ENCODE data around the gene PLXNC1.

Gene PLXNC1

DNA sequence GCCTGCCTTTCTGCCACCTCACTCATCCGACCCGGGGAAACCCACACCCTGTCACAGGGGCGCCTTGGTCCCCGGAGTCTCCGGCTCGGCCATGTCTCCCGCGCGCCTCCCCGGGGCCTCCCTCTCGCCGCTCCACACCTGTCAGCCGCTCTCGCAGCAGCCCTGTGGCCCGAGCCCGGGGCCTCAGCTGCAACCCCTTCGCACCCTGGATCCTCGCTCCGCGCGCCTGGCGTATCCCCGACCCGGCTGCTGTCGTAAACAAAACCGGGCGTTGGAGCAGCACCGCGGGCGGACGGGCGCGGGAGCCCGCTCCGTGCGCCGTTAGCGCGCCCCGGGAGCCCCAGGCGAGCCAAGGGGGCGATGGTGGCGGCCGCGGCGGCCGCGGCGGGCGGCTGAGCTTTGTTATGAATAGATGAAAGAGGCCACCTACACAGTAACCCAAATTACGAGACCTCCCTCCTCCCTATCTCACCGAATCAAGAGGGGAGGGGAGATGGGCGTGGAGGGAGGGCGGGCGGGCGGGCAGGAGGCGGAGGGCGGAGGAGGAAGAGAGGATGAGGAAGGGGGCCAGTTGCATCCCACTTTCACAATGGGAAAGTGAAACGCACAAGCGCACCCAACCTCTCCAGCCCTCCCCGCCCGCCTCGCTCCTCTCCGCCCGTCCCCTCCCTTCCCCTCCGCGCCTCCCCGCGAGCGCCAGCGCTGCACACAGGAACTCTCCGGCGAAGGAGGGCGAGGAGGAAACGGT is at the start of gene PLXNC1:
Gene PLXNC1 (plus strand): TSS at position 587 of the 748 bp plus-strand sequence. CDS start 395 bp downstream, outside the sequence.
- peak; percentile 75 for DNase-seq

DNA sequence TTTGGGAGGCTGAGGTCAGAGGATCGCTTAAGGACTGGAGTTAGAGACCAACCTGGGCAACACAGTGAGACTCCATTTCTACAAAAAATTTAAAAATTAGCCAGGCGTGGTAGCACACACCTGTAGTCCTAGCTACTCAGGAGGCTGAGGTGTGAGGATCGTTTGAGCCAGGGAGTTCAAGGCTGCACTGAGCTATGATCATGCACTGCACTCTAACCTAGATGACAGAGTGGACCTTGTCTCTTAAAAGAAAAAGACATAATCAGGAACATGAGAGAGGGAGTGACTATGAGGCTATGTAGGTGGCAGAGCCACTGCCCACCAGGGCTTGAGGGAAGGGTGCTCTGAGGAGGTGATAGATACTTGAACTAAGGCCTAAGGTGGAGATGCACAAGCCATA is 49.2 kb upstream of the PLXNC1 start:
- DNase-seq, result no peak

DNA sequence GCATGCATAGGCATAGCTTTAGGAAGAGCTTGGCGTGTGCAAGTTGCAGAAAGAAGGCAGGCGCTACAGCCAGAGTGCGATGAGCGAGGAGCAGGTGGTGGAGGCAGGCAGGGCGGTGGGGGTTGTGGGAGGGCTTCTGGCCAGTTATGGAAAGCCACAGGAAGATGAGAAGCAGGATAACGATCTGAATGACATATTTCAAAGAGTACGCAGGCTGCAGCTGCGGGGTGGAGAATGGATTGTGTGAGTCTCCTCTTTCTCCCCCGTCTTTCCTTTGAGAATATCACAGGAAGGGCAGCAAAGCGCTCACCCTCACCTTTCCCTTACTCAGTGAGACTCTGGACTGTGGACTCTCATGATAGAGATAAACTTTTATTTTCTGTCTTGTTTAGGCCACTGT is 48.7 kb upstream of the PLXNC1 start:
- no peak for DNase-seq

DNA sequence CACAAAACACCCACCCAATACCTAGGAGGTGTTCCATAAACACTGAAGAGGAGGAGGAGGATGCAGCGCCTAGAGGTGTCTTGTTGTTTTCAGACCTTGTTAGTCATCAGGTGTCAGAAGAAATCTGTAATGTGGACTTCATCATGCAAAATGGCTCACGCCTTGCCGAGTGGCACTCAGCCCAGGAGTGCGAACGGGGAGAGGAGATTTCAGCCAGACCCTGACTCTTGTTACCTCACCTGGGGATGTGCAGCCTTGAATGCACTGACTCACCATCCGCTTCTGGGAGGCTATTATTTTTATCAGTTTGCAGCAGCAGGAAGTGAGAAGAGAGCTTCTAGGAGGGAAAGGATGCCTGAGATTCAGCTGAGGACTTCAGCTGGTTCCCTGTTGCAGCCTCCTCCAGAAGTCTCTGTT is 48.2 kb upstream of the PLXNC1 start:
- no peak for DNase-seq

DNA sequence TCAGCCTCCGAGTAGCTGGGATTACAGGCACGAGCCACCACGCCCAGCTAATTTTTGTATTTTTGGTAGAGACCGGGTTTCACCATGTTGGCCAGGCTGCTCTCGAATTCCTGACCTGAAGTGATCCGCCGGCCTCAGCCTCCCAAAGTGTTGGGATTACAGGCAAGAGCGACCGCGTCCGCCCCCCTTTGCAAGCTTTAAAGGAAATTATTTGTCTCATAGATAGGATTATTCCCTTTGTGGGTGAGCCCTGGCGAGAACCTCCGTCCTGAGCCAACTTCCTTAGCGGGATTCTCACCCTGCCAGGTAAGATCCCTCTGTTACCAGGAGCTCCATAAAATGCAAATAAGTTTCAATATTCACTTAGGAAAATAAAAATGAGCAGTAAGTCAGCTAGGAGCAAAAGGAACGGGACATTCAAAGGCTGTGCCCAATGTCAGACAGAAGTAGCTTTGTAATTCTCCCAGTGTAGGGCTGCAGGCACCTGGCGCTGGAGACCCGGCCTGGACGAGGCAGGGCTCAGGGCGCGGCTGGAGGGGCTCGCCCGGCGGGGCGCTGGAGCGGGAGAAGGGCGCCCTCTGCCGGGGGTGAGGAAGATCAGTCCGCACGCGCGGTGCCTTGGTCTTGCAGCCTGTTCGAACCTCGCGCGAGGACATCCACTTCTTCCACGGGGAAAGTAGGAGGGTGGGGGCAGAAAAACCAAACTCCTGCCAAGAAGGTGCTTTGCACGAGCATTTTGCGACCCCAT is 47.2 kb upstream of the PLXNC1 start:
- peak; percentile 76 for DNase-seq

DNA sequence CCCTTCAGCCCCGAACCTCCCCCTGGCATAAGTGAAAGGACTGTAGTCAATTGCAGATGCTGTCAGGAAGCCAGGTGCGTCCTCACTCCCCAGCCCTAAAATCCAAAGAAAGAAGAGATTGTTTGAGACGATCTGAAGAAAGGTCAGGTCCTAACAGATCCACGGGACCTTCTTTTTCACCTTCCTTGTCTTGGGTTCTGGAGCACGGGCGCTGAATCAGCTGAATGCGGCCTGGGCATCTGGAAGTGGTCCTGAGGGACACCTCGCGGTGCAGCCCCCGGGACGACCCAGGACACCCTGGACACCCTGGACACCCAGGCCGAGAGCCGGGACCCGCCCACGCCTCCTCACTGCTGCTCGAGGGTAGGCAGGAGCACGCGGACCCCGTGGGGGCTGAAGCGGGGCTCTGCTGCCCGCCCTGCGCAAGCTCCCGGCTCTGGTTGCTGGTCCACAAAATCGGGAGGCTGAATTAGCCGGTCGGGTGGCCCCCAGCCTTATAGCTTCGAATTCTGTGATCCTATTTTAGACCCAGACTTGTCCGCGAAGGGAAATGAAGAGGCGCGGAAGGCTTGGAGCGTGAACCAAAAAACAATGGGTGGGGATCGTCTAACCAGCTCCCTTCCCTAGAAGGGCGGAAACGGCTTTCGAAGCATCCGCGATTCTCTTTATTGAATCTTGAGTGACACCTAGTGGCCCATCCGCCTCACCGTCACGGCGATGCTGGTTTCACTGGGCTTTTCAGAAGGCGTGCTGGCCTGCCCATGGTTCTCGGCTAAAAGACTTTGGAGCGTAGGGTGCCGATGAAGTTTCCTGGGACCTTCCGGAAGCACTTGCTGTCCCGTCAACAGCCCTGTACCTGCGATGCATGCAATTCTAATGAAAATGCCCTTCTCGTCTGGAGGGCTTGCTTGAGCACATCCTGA is 46.4 kb upstream of the PLXNC1 start:
- DNase-seq, result peak; percentile 88

DNA sequence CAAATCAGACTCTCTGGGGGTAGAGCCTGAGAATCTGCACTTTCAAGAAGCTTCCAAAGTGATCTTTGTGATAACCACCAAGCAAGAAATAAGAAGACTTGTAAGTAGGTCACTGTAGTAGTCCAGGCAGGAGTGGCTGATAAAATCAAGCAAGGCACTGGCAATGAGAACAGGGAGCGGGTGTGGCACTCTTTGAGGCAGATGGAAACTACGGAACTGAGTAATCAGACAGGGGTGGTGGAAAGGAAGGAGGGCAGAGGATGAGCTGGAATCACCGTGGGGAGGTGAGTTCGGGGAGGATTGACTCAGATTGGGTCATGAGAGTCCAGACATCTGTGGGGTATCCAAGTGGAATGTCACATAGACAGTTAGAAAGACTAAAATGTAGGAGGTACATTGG is 44.4 kb upstream of the PLXNC1 start:
- no peak for DNase-seq

DNA sequence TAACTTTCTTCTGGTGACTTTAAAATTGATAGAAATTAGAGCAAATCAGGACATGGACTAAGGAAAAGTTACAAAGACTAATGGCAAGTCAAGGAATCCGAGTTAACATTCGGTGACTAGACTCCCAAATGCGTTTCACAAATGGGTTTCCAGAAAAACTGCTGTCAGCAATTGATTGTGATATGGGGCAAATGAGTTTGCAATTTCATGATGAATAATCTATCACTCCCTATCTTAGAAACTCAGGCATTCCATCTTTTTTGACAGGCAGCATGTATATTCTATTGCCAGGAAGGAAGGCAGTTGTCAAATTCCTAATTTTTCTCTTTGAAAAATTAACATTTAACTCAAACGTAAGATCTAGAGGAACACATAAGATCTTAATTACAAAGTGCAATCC is 40.5 kb upstream of the PLXNC1 start:
- DNase-seq, result no peak

DNA sequence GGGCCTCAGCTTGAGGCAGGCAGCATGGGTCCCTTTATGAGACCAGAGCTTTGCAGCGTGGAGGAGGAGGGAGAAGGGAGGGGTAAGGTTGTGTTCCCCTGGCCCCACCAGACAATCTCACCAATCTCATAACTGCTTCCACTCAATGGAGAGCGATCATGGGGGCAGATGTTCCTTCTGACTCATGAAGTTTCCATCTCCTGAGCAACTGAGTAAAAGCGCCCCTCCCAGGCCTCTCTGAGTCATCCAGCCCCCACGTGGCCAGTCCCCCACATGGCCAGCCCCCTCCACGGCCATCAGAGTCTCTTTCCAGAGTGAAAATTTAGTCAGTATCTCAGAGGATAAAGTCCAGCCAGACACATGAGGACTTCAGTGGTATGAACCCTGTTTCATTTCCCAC is 39.2 kb upstream of the PLXNC1 start:
- no peak for DNase-seq

DNA sequence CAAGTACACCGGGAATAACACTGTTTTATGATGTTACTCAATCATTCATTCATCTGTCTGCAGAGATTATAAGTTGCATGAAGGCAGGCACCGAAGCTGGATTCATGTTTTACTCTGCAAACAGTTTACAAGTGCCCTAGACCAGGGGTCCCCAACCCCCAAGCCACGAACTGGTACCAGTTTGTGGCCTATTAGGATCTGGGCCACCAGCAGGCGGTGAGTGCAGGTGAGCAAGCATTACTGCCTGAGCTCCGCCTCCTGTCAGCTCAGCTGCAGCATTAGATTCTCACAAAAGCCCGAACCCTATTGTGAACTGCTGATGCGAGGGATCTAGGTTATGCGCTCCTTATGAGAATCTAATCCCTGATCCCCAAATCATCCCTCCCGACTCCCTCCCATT is 38.1 kb upstream of the PLXNC1 start:
- DNase-seq, result no peak

DNA sequence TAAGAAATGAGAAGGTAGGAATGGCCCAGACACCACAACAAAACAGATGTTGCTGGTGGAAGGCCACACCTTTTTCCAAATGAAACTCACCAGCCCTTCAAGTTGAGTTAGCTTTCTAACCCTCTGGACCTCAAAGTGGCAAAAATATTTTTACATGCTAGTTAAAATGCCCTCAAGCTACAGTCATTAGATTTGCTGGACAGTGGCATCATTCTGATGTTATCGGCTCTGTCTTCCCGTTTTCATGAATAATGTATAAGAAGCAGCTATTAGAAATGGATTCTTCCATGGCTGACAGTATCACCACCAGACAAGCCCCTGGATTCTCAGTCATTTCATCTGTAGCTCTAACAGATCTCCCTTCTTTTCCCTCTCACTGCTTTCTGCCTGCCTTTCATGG is 37.1 kb upstream of the PLXNC1 start:
- DNase-seq, result no peak

DNA sequence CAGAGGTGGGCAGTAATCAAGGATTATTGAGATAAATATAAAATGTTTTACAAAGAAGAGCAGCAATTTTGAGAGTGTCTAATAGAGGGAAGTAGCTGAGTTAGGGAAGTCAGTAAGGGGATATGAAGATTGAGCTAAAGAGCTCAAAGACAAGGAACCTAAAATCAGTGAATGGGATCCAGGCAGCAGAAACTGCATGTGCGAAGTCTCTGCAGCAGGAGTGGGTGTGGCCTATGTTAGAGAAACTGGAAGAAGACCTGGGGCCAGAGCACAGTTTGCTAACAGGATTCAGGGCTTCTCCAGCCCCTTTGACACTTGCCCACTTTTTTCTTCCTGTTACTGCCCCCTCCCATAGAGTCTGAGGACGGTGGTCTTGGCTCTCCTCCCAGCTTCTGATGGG is 36.3 kb upstream of the PLXNC1 start:
- peak; percentile 27 for DNase-seq

DNA sequence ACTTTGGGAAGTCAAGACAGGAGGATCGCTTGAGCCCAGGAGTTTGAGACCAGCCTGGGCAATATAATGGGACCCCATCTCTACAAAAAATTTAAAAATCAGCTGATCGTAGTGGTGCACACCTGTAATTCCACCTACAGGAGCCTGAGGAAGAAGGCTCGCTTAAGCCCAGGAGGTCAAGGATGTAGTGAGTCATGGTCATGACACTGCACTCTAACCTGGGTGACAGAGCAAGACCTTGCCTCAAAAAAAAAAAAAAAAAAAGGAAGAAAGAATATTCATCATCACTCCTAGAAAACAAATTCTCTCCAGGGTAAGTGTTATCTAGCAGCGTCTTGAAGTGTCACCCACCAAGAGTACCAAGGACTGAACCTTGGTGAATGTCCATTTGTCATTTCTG is 34.2 kb upstream of the PLXNC1 start:
- no peak for DNase-seq

DNA sequence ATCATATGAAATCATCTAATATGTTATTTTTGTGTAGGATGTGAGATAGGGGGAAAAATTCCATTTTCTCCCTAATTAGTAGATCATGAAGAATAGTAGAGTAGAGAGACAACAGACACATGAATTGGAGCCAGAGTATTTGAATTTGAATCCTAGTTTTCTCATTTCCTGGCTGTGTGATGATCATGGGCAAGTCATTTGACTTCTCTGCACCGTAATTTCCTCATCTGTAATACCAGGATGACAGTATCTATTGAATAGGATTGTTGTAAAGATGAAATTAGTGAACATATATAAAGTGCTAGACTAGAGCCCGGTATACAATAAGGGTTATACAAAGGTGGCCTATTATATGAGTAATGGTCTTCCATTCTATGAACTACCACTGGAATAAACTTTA is 32.2 kb upstream of the PLXNC1 start:
- DNase-seq, result no peak

DNA sequence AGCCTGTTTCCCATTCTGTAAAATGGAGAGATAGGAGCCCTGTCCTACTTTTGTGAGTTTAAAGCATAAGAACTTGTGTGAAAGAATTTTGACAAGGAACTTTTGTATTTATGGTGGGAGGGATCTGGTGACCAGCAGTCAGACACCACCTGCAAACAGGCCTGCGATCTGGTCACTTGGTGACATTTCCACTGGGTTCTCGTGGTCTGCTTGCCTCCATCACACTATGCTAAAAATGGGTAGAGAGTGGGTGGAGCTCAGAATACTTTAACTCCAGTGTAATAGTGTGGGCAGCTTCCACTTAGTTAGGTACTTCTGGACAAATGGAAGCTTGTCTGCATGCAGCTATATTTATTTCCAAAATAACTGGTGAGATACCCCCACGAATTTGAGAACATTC is 26.5 kb upstream of the PLXNC1 start:
- DNase-seq, result no peak

DNA sequence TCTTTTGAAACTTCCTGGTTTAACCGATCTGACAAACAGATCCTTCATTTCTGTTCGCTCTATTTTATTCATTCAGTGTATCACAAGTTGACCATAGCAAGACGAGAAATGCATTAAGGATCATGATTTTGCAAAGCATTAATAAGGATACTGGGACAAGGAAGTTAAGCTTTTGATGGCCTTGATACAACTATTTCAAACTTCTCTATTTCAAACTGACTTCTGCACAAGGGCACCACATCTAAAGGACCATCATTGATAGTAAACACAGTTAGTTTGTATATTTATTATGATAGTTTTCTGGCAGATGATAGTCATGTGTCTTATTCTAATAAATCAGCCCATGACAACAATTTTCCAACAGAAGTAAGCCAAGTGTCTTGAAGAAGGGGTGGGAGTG is 25.8 kb upstream of the PLXNC1 start:
- DNase-seq, result no peak

DNA sequence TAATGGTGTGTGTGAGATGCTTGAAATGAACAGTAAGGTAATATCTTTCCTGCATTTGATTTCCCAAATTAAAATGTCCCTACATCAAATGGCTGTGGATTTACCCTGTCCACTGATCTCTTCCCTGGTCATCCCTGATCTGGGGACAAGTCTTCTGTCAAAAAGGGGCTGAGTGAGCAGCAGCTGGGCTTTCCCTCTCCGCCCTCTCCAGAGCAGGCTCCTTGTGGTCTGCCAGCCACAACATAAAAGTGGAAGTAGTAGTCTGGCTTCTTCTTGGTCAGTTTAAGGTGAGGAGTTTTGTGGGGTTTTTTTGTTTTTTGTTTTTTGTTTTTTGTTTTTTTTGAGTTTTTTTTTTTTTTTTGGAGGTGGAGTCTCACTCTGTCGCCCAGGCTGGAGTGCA is 25.2 kb upstream of the PLXNC1 start:
- DNase-seq, result no peak

DNA sequence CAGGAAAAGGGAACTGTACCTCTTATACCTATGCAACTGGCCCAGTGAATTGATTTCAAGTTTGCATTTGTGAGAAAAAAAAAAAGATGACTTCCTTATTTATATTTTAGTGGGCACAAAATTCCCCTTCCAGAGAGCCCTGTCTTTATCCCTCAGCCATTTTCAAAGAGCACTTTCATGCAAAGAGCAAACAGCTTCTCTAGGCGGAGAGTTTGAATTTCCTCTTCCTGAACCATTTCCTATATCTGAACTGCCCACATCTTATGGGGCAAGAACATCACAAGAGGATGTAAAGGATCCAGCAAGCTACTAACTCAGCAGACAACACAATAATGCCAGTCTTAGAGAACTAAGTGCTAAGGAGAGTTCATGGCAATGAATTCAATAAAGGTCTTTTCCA is 22.3 kb upstream of the PLXNC1 start:
- DNase-seq, result no peak

DNA sequence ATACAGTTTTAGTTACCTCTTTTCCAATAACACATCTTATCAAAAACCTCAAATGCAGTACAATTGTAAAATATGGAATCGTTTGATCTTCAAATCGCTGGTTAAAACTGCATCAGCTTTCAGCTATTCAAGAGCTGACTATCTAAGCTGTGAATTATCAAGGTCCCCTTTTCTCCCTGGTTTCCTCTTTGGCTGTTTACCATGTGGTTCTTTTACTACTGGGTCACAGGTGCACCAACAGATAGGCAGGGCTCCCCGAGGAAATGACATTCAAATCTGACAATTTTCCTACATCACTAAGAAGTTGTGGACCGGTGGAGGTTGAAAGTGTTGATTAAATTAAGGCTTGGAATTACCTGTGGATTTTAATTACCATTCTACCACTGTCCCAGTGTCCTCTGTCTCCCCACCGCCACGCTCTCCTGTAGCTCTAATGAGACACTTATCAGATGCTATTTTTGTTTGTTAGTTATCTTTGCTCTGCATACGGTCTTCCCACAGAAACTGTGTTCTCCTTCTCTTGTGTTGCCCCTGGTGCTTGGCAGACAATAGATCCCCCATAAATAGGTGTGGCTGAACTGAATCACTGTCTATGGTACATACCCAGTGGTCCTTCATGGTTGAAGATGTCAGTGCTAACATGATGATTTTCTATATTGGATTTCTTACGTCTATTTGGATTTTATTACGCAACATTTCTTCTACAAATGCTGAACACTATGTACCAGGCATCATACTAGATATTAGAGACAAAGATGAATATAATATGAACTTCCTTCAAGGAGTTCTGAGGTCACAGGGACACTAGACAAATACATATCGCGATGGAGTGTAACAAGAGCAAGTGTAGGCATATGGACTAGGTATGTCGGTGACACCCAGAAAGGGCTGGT is 20.9 kb upstream of the PLXNC1 start:
- no peak for DNase-seq

DNA sequence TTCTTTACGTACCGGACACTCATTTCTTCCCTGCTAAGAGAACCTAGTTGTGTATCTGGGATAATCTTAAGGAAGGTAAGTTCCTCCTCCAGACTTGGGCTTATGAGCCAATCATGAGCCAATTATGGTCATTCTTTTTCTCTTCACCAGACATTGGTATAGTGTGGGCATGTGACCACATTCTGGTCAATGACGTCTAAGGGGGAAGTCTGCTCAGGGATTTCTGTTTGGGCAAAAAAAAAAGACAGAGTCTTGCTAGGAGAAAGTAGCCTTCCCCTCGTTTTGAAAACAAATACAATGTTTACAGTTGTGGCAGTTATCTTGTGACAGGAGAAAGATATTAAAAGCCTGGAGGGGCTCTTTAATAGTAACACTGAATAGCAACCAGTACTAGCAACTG is 20.1 kb upstream of the PLXNC1 start:
- DNase-seq, result no peak

DNA sequence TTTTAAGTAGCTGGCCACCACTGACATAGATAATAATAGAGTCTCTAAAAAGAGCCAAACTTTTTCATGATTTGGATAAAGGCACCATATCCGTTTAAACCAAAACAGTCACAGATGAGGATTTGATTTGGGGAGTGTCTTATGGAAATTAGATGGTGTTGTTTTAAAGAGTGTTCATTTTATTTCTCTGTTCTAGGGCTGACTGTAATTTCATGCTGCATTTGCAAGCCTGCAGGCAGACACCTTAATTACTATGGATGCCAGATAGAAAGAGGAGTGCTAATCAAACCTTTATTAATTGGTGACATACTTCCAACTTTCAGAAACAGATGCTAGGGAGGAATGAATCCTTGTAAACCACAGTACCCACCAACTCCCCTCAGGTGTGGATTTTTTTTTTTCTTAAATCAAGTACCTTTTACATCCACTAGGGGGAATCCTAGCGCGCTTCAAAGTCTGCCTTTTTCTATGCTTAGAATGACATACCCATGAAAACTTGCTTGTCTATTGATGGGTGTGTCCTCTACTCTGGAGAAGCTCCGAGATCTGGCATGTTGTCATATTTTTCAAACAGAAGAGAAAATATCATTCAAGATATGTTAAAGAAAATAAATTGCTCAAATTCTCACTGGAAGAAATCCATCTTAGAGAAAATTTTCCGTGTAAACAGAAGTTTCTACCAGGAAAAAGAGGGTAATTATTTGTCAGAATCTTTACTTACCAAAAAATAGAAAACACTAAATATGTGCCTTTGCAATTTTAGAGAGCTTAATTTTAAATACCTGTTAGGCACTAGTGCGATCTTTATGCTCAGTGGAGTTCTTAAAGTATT is 14.2 kb upstream of the PLXNC1 start:
- DNase-seq, result peak; percentile 63

DNA sequence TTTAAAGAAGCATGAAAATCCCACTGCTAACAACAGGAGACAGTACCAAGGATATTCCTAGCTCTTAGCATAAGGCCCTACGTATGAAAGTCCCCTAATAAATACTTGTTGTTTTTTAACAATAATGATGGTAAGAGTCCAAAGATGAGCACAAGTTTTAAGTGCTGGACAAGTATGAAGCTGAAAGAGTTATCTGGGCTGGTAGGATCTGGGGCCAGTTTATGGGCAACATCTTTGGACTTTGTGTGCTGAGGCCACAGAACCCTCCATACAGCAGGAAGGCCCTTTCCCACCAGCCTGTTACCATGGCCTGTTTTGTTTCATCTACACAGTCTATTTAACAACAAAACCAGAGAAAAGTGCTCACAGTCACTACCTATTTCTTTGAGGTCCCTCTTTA is 12.5 kb upstream of the PLXNC1 start:
- no peak for DNase-seq
